HepG2 (cell line): ENCODE measurements around the gene C20orf144. TPM values are rescaled to one million over a fixed set of nuclear protein-coding genes. Genes with fewer than 3 reads are reported as not detected.

Source experiments
- ATAC-seq: fragments of 200-7000 bp; cut with Tn5 transposase; 3 replicates; pipeline ENCODE4 v1.9.1; 2020; ENCODE audit warnings: mild to moderate bottlenecking, moderate library complexity
- BruUV-seq: library from RNA; stranded (reverse); fragments of 400-500 nt; replicated peaks from 2 replicates; lab custom pipeline; 2021; lab: Mats Ljungman, UMichigan
- CTCF ChIA-PET: fragments of 300-600 bp; formaldehyde crosslinking; extraction: SDS; loops from one replicate; lab custom pipeline; 2021; ENCODE audit warnings: low total read pairs, inconsistent platforms, low intra/inter-chr PET ratio; lab: Yijun Ruan, JAX
- POLR2A ChIA-PET: fragments of 350-600 bp; sonication (Branson Sonifier 250); formaldehyde crosslinking; loops from one replicate; lab custom pipeline; 2020; ENCODE audit warnings: antibody characterized with exemption, inconsistent platforms; lab: Yijun Ruan, JAX
- DNase-seq: peaks from one replicate; pipeline ENCODE4 v3.0.0-alpha.2; 2015; ENCODE audit warnings: low spot score
- FAIRE-seq: peaks from 3 replicates; lab custom pipeline; 2011; peaks lifted over from hg19 to GRCh38; lab: Jason Lieb, UNC
- H2AFZ ChIP-seq: one replicate; pipeline ENCODE4 v1.6.1; 2011; ENCODE audit warnings: low read length, inconsistent platforms
- H3K27ac ChIP-seq: fragments of 300-600 bp; 3 replicates; pipeline ENCODE4 v1.8.0; 2011; ENCODE audit warnings: mixed run types, mild to moderate bottlenecking, mixed read lengths, low read length, inconsistent platforms; ENCODE audit not compliant: insufficient read depth; ENCODE audit errors: extremely low read length
- H3K27me3 ChIP-seq, 2 experiments: fragments of 200-600 bp in 1 of 2; 2 replicates in 1 of 2; 3 replicates in 1 of 2; pipeline versions ENCODE4 v1.6.0 to v1.8.0; 2011; ENCODE audit warnings: low read length in 2 of 2, mild to moderate bottlenecking in 2 of 2, moderate library complexity in 2 of 2, inconsistent platforms in 1 of 2; ENCODE audit not compliant: insufficient read depth in 2 of 2, control insufficient read depth in 1 of 2
- H3K36me3 ChIP-seq, 2 experiments: fragments of 200-600 bp in 1 of 2; replicated peaks in 1 of 2; 2 replicates in 1 of 2; 3 replicates in 1 of 2; pipeline versions ENCODE4 v1.5.1 to v1.8.0; 2011; ENCODE audit warnings: low read length in 2 of 2, inconsistent platforms in 1 of 2; ENCODE audit not compliant: insufficient read depth in 2 of 2, control insufficient read depth in 1 of 2
- H3K4me1 ChIP-seq: 2 replicates; pipeline ENCODE4 v1.5.1; 2012; ENCODE audit warnings: low read length, inconsistent platforms; ENCODE audit not compliant: insufficient read depth
- H3K4me2 ChIP-seq: 2 replicates; pipeline ENCODE4 v1.6.0; 2011; ENCODE audit warnings: low read depth, low read length, inconsistent platforms
- H3K4me3 ChIP-seq, 3 experiments: fragments of 200-600 bp in 1 of 3; sonication (generic), shearing (Covaris generic) in 1 of 3; replicated peaks in 1 of 3; 2 replicates each; pipeline ENCODE4 v1.5.1; 2011 to 2016; ENCODE audit warnings: low read length in 3 of 3, inconsistent platforms in 2 of 3, low read depth in 2 of 3, mild to moderate bottlenecking in 2 of 3, control low read depth in 1 of 3, mixed read lengths in 1 of 3; ENCODE audit not compliant: insufficient read depth in 1 of 3
- H3K79me2 ChIP-seq: one replicate; pipeline ENCODE4 v1.6.1; 2011; ENCODE audit warnings: low read length, inconsistent platforms; ENCODE audit not compliant: insufficient read depth
- H3K9ac ChIP-seq: 2 replicates; pipeline ENCODE4 v1.6.0; 2011; ENCODE audit warnings: mild to moderate bottlenecking, low read depth, low read length, inconsistent platforms; ENCODE audit not compliant: insufficient read depth
- H3K9me3 ChIP-seq: 2 replicates; pipeline ENCODE4 v1.5.1; 2012; ENCODE audit warnings: mild to moderate bottlenecking, low read length
- H4K20me1 ChIP-seq: 2 replicates; pipeline ENCODE4 v1.6.0; 2011; ENCODE audit warnings: inconsistent platforms, mild to moderate bottlenecking, low read length, moderate library complexity; ENCODE audit not compliant: insufficient read depth
- AGO2 ChIP-seq: fragments of 200-400 bp; formaldehyde crosslinking; optimal IDR thresholded peaks from 2 replicates; pipeline ENCODE3; 2017; ENCODE audit warnings: mild to moderate bottlenecking, low read depth, low read length, moderate library complexity
- ARID4A ChIP-seq: sonication (generic); formaldehyde crosslinking; IDR thresholded peaks from 2 replicates; pipeline ENCODE4 v1.5.0; 2020; ENCODE audit warnings: mild to moderate bottlenecking, missing genetic modification reagents, borderline replicate concordance
- BCL3 ChIP-seq: sonication (generic); formaldehyde crosslinking; IDR thresholded peaks from 2 replicates; pipeline ENCODE4 v1.5.1; 2020; ENCODE audit warnings: mild to moderate bottlenecking, missing genetic modification reagents, moderate library complexity
- BRD4 ChIP-seq: sonication (generic); formaldehyde crosslinking; IDR thresholded peaks from 2 replicates; pipeline ENCODE4 v1.4.0; 2020; ENCODE audit warnings: missing genetic modification reagents
- FOXC1 ChIP-seq: sonication (generic); formaldehyde crosslinking; IDR thresholded peaks from 2 replicates; pipeline ENCODE4 v1.8.0; 2022; ENCODE audit warnings: mild to moderate bottlenecking, missing genetic modification reagents, borderline replicate concordance
- GABPB1 ChIP-seq: IDR thresholded peaks from 2 replicates; pipeline ENCODE4 v1.6.1; 2016; ENCODE audit warnings: mild to moderate bottlenecking, missing genetic modification reagents, moderate library complexity, missing compliant biosample characterization
- KDM2A ChIP-seq: sonication (generic); formaldehyde crosslinking; IDR thresholded peaks from 2 replicates; pipeline ENCODE4 v1.4.0; 2020; ENCODE audit warnings: low read depth, missing genetic modification reagents, borderline replicate concordance
- POLR2A ChIP-seq, 2 experiments: IDR thresholded peaks; 2 replicates each; pipeline ENCODE4 v1.6.1; 2011; ENCODE audit warnings: low read depth in 2 of 2, low read length in 2 of 2, mild to moderate bottlenecking in 1 of 2, moderate library complexity in 1 of 2; ENCODE audit not compliant: insufficient read depth in 1 of 2
- POLR2AphosphoS5 ChIP-seq: IDR thresholded peaks from 2 replicates; pipeline ENCODE4 v1.6.1; 2012; ENCODE audit warnings: low read depth, low read length
- ZBTB1 ChIP-seq: sonication (generic); formaldehyde crosslinking; IDR thresholded peaks from 2 replicates; pipeline ENCODE4 v1.4.0; 2020; ENCODE audit warnings: missing genetic modification reagents, borderline replicate concordance
- ZBTB42 ChIP-seq: sonication (generic); formaldehyde crosslinking; IDR thresholded peaks from 2 replicates; pipeline ENCODE4 v1.5.0; 2020; ENCODE audit warnings: mild to moderate bottlenecking, missing genetic modification reagents
- ZBTB43 ChIP-seq: sonication (generic); formaldehyde crosslinking; conservative IDR thresholded peaks from 2 replicates; pipeline ENCODE4 v1.4.0; 2020; ENCODE audit warnings: missing genetic modification reagents
- ZC3H13 ChIP-seq: sonication (generic); formaldehyde crosslinking; IDR thresholded peaks from 2 replicates; pipeline ENCODE4 v1.8.1; 2023; ENCODE audit warnings: mild to moderate bottlenecking, missing genetic modification reagents, moderate library complexity
- ZFP91 ChIP-seq: sonication (generic); formaldehyde crosslinking; IDR thresholded peaks from 2 replicates; pipeline ENCODE4 v1.9.0; 2022; ENCODE audit warnings: missing genetic modification reagents, mild to moderate bottlenecking, borderline replicate concordance
- WGBS: methylation state at CpG from one replicate; pipeline ENCODE4 v1.1.6; 2017; ENCODE audit warnings: low lambda C conversion rate; 5-methylcytosine and 5-hydroxymethylcytosine counted together
- in situ Hi-C: cut with HindIII; loops from 2 replicates; pipeline ENCODE4 v1.10.0; 2017; ENCODE audit warnings: low pct_unique_long_range_greater_than_20kb; ENCODE audit not compliant: extremely low pct_ligation_motif_present
- intact Hi-C: fragments of 100-400 bp; cut with micrococcal nuclease; formaldehyde crosslinking; loops from one replicate; pipeline ENCODE4 v1.10.0; 2022; ENCODE audit not compliant: unreplicated experiment
- polyA plus RNA-seq, 8 experiments: library from polyadenylated mRNA; depleted of rRNA in 3 of 8; stranded (reverse) in 7 of 8; unstranded in 1 of 8; fragments of >200 nt; fragmentation: Illumina TruSeq in 4 of 8; extraction: Trizol in 4 of 8; gene quantifications; 2 replicates each; pipeline versions ENCODE4 v1.2.1 to v1.2.3, GENCODE V29; 2011 to 2016; ENCODE audit warnings: low read depth in 4 of 8, missing spikeins in 1 of 8, mixed read lengths in 1 of 8; ENCODE audit not compliant: insufficient read depth in 1 of 8
- total RNA-seq, 5 experiments: library from RNA; depleted of rRNA; stranded (reverse); fragments of >200 nt; fragmentation: Illumina TruSeq; extraction: Trizol; gene quantifications; 2 replicates each; pipeline ENCODE4 v1.2.3, GENCODE V29; 2016; ENCODE audit warnings: low read depth in 1 of 5

The C20orf144 gene
- total and polyA plus RNA-seq, 2 of the 13 experiments (the other 11 are each of a cell fraction or from before 2014, with no cell fraction given) = 0.09 to 0.16 TPM

GRCh38 chr20:33648396-33649004 lies 13.6 kb upstream of the C20orf144 start:
- H3K4me1 ChIP-seq = peaks cover 22% of the 10 kb centered on the region
- no peak for DNase-seq
- 89% methylated on average over 12 of the region's 14 CpGs for WGBS
- no peaks in the 10 kb centered on the region; the same call in 1 of the 2 replicates for H4K20me1 ChIP-seq
- peaks cover 16 to 24% of the 10 kb centered on the region in 2 experiments for H3K36me3 ChIP-seq
- in situ Hi-C loops = loop anchor here (10.0 kb wide), 1 partner anchor 134 kb away; no protein-coding TSS in a partner anchor
- H3K27me3 ChIP-seq = no peaks in the 10 kb centered on the region
- no TSS peak for BruUV-seq
- POLR2A ChIA-PET = interaction anchor here (1.5 to 2.2 kb wide), 2 partner anchors 15 to 159 kb away, joined by 3 to 8 read pairs; partner anchors contain the start of gene CBFA2T2
- CTCF ChIA-PET = no interaction called here
- no peaks in the 10 kb centered on the region for H3K79me2 ChIP-seq
- H3K9ac ChIP-seq = no peak overlapping the region
- H3K9me3 ChIP-seq = no peaks in the 10 kb centered on the region
- H3K27ac ChIP-seq = no peak overlapping the region
- no peak overlapping the region for H3K4me2 ChIP-seq
- FAIRE-seq = no peak
- H3K4me3 ChIP-seq = no peak overlapping the region
- peak; percentile 2 for ATAC-seq
- intact Hi-C loops = no loop called here
- H2AFZ ChIP-seq = no peak overlapping the region
- TF ChIP-seq BRD4 (CRISPR knock-in tag) = no peak
- TF ChIP-seq ARID4A (CRISPR knock-in tag) = no peak
- 0 out of 2 replicates have a peak, but pooled peaks have one; percentile 33 for TF ChIP-seq ZBTB42 (CRISPR knock-in tag)
- TF ChIP-seq ZC3H13 = 0 out of 2 replicates have a peak, but pooled peaks have one; percentile 47
- peak; percentile 58 for TF ChIP-seq AGO2
- TF ChIP-seq ZBTB43 (CRISPR knock-in tag) = no peak
- no peak for TF ChIP-seq GABPB1 (CRISPR knock-in tag)
- peak; percentile 40; the same call in 1 of the 2 replicates for TF ChIP-seq KDM2A (CRISPR knock-in tag)
- 0 out of 4 replicates have a peak, but pooled peaks of 1 of the 2 experiments have one; percentile 8 for TF ChIP-seq POLR2A (IDR thresholded peaks at IDR 0.05; ENCODE audit: insufficient read depth in 1 of 2, low read depth in 2 of 2, low read length in 2 of 2)
- TF ChIP-seq BCL3 (CRISPR knock-in tag) = 0 out of 2 replicates have a peak, but pooled peaks have one; percentile 49
- TF ChIP-seq POLR2AphosphoS5 = 0 out of 2 replicates have a peak, but pooled peaks have one; percentile 13
- TF ChIP-seq ZBTB1 (CRISPR knock-in tag) = no peak
- TF ChIP-seq FOXC1 = 0 out of 2 replicates have a peak, but pooled peaks have one; percentile 1
- 0 out of 2 replicates have a peak, but pooled peaks have one; percentile 14 for TF ChIP-seq ZFP91
